PC-9 (cell line): ENCODE results near the gene DISP3.

Experiments used
- EZH2 ChIP-seq: fragments of 200-600 bp; sonication (generic); IDR thresholded peaks from 2 replicates; pipeline ENCODE4 v1.8.0; 2017; ENCODE audit warnings: antibody characterized with exemption, low read depth
- TF ChIP-seq, protein P1 (sequence below): fragments of 200-600 bp; sonication (generic); conservative IDR thresholded peaks from 2 replicates; pipeline ENCODE4 v1.6.1; 2017; ENCODE audit warnings: mixed run types, antibody characterized with exemption, mild to moderate bottlenecking, moderate library complexity

GRCh38 chr1:11558871-11559590, 80.1 kb downstream of the DISP3 start:
- TF ChIP-seq, protein P1, sequence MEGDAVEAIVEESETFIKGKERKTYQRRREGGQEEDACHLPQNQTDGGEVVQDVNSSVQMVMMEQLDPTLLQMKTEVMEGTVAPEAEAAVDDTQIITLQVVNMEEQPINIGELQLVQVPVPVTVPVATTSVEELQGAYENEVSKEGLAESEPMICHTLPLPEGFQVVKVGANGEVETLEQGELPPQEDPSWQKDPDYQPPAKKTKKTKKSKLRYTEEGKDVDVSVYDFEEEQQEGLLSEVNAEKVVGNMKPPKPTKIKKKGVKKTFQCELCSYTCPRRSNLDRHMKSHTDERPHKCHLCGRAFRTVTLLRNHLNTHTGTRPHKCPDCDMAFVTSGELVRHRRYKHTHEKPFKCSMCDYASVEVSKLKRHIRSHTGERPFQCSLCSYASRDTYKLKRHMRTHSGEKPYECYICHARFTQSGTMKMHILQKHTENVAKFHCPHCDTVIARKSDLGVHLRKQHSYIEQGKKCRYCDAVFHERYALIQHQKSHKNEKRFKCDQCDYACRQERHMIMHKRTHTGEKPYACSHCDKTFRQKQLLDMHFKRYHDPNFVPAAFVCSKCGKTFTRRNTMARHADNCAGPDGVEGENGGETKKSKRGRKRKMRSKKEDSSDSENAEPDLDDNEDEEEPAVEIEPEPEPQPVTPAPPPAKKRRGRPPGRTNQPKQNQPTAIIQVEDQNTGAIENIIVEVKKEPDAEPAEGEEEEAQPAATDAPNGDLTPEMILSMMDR, result no peak
- TF ChIP-seq EZH2, result no peak
